LNCAP (cell line): Measurements from ENCODE around the gene UGT3A1.
A peak's percentile ranks its signal among the peaks of the same experiment; 100 is the strongest.

Experiments
- CTCF ChIP-seq: fragments of 450-650 bp; IDR thresholded peaks from 2 replicates; pipeline ENCODE4 v1.5.1; 2017; ENCODE audit warnings: mild to moderate bottlenecking

The UGT3A1 gene

GRCh38 chr5:35971878-35972210 lies 19.3 kb downstream of the UGT3A1 start:
- TF ChIP-seq CTCF = no peak

- TF ChIP-seq CTCF = no peak
Measured at GRCh38 chr5:35971186-35971877, 19.9 kb downstream of the UGT3A1 start.

- peak; percentile 85 for TF ChIP-seq CTCF
Measured at GRCh38 chr5:35963381-35963843, 27.8 kb downstream of the UGT3A1 start.

- TF ChIP-seq CTCF = no peak
Measured at GRCh38 chr5:35960328-35960727, 30.9 kb downstream of the UGT3A1 start.

GRCh38 chr5:35956429-35956828 lies 34.8 kb downstream of the UGT3A1 start:
- TF ChIP-seq CTCF = no peak

GRCh38 chr5:35954175-35954574 lies 37.0 kb downstream of the UGT3A1 start:
- no peak for TF ChIP-seq CTCF

GRCh38 chr5:35947085-35947484 lies 44.1 kb downstream of the UGT3A1 start:
- no peak for TF ChIP-seq CTCF

- no peak for TF ChIP-seq CTCF
Measured at GRCh38 chr5:35939639-35940038, 51.6 kb downstream of the UGT3A1 start.
